GM12801 (cell line): ENCODE measurements around the gene EFL1.

Source experiments
- CTCF ChIP-seq: IDR thresholded peaks from one replicate; pipeline ENCODE4 v1.5.1; 2011; ENCODE audit warnings: control low read depth; ENCODE audit not compliant: insufficient read length; ENCODE audit errors: extremely low read depth

The EFL1 gene

GRCh38 chr15:82181371-82181770 is 81.2 kb downstream of the EFL1 start:
- no peak for TF ChIP-seq CTCF

GRCh38 chr15:82178061-82178460 is 84.5 kb downstream of the EFL1 start:
- TF ChIP-seq CTCF: no peak

GRCh38 chr15:82177291-82178010 is 85.1 kb downstream of the EFL1 start:
- TF ChIP-seq CTCF: no peak

- no peak for TF ChIP-seq CTCF
Observed at GRCh38 chr15:82176542-82176941, 86.0 kb downstream of the EFL1 start.

- TF ChIP-seq CTCF: no peak
Observed at GRCh38 chr15:82174471-82175235, 87.9 kb downstream of the EFL1 start.

- no peak for TF ChIP-seq CTCF
Observed at GRCh38 chr15:82173108-82173507, 89.4 kb downstream of the EFL1 start.

- no peak for TF ChIP-seq CTCF
Observed at GRCh38 chr15:82172506-82172905, 90.0 kb downstream of the EFL1 start.
